Type B pancreatic cell (in vitro differentiated cells): ENCODE results near the gene RADX. TPM values are rescaled to one million over a fixed set of nuclear protein-coding genes. Genes with fewer than 3 reads are reported as not detected.
"Not testable (repeated sequence)": the region's sequence is repeated elsewhere in the genome, so short reads cannot be mapped to it uniquely, and the experiment has no call there.

Experiments
- DNase-seq: peaks from one replicate; pipeline ENCODE4 v3.0.0; 2021; ENCODE audit warnings: mixed read lengths; ENCODE audit not compliant: unreplicated experiment; ENCODE audit errors: extremely low spot score
- H3K27ac Mint-ChIP-seq: 2 replicates; pipeline ENCODE4 v1.8.0; 2021; ENCODE audit warnings: mild to moderate bottlenecking, mixed read lengths
- H3K27me3 Mint-ChIP-seq: 2 replicates; pipeline ENCODE4 v1.8.0; 2021; ENCODE audit warnings: mixed read lengths
- H3K36me3 Mint-ChIP-seq: 2 replicates; pipeline ENCODE4 v1.8.0; 2021; ENCODE audit warnings: mixed read lengths
- H3K4me1 Mint-ChIP-seq: one replicate; pipeline ENCODE4 v1.8.0; 2021; ENCODE audit warnings: mixed read lengths; ENCODE audit not compliant: unreplicated experiment
- H3K4me3 Mint-ChIP-seq: 2 replicates; pipeline ENCODE4 v1.8.0; 2021; ENCODE audit warnings: mild to moderate bottlenecking, mixed read lengths
- H3K9me3 Mint-ChIP-seq: 2 replicates; pipeline ENCODE4 v1.8.0; 2021; ENCODE audit warnings: mixed read lengths
- CTCF ChIP-seq: fragments of 200-600 bp; sonication (generic); conservative IDR thresholded peaks from 2 replicates; pipeline ENCODE4 v1.5.0; 2021; ENCODE audit warnings: antibody characterized with exemption, mild to moderate bottlenecking
- total RNA-seq: library from RNA; stranded (reverse); gene quantifications from 2 replicates; pipeline ENCODE4 v1.2.1, GENCODE V29; 2021; ENCODE audit warnings: low replicate concordance

RADX gene
- total RNA-seq, 1 donor from 2014 or later: 7.2 TPM

DNA sequence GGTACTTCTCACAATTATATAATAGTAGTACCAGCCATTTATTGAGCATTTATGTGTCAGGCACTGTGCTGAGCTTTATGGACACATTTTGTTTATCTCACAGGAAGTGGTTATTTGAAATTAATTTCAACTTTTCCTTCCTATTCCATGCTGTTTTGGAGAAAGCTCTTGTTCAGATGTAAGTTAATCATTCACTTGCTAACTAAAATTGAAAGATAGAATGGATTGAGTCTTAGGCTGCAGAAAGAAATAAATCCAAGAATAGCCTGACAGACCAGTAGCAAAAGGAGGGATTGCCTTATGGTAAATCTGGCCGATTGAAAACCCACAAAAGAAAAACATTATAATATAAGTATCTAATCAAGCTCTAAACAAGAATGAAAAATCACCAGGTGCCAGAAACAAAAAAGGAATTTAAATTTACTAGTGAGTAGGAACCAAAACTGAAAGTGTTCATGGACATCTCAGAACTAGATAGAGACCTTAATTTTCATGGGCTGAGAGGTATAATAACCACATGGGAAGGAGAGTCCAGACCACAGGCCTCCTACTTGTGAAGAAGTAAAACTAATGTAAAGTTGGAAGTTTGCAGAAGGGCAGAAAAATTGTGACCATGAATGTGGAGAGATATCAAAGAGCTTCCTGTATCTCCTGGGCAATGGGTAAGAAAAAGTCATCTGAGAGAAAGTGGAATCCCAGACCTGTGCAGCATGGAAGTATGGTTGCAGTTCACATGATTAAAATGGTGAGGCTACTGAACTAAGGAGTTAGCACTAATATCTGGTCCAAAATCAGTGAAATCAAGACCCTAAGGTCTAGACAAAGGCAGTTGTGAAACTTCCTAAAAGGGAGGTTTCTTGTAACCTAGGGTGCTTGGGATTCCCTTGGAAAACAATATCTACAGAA lies 38.0 kb downstream of the RADX start:
- H3K4me1 Mint-ChIP-seq: no peaks in the 10 kb centered on the region

GRCh38 chrX:106653625-106654024 lies 41.8 kb downstream of the RADX start:
- H3K27me3 Mint-ChIP-seq: not testable (repeated sequence)

More for the DNA sequence above, 38.0 kb downstream of the RADX start:
- DNase-seq: no peak
- no peak for TF ChIP-seq CTCF
- Mint-ChIP-seq H3K27ac (no peak overlapping the region), H3K36me3 (no peaks in the 10 kb centered on the region), H3K9me3 (no peaks in the 10 kb centered on the region), H3K27me3 (no peaks in the 10 kb centered on the region), H3K4me3 (no peak overlapping the region)

GRCh38 chrX:106670631-106671030 lies 58.9 kb downstream of the RADX start:
- no peaks in the 10 kb centered on the region for H3K4me1 Mint-ChIP-seq
- no peaks in the 10 kb centered on the region for H3K27me3 Mint-ChIP-seq
- no peak for TF ChIP-seq CTCF
- DNase-seq: no peak
- no peak overlapping the region for H3K27ac Mint-ChIP-seq
- H3K4me3 Mint-ChIP-seq: no peak overlapping the region
- H3K36me3 Mint-ChIP-seq: no peaks in the 10 kb centered on the region
- no peaks in the 10 kb centered on the region for H3K9me3 Mint-ChIP-seq

More at GRCh38 chrX:106653625-106654024, 41.8 kb downstream of the RADX start:
- H3K4me3 Mint-ChIP-seq, H3K4me1 Mint-ChIP-seq, H3K36me3 Mint-ChIP-seq, H3K9me3 Mint-ChIP-seq, H3K27ac Mint-ChIP-seq, DNase-seq: not testable (repeated sequence)

- Mint-ChIP-seq H3K9me3 (no peaks in the 10 kb centered on the region), H3K27ac (no peak overlapping the region), H3K4me1 (no peaks in the 10 kb centered on the region), H3K4me3 (no peak overlapping the region), H3K27me3 (no peaks in the 10 kb centered on the region), H3K36me3 (no peaks in the 10 kb centered on the region)
- no peak for TF ChIP-seq CTCF
- DNase-seq: no peak
Observed at GRCh38 chrX:106672527-106672926, 60.7 kb downstream of the RADX start.

- Mint-ChIP-seq H3K36me3 (no peaks in the 10 kb centered on the region), H3K27ac (no peak overlapping the region), H3K27me3 (no peaks in the 10 kb centered on the region), H3K9me3 (no peaks in the 10 kb centered on the region), H3K4me3 (no peak overlapping the region), H3K4me1 (no peaks in the 10 kb centered on the region)
- DNase-seq: no peak
- no peak for TF ChIP-seq CTCF
Observed at GRCh38 chrX:106680716-106681115, 68.9 kb downstream of the RADX start.

DNA sequence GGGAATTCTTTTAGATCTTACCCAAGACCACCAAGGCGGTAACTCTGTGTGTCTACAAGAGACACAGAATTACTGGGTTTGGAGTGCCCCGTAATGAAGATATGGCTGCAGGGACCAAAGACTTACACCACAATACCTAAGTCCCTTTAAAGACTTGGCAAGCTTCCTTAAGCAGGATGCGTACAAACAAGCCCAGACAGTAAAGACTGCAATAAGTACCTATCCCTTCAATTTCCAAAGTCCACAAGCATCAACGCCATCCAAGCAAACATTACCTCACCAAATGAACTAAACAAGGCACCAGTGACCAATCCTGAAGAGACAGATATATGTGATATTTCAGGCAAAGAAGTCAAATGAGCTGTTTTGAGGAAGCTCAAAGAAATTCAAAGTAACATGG lies 72.4 kb downstream of the RADX start:
- Mint-ChIP-seq H3K9me3 (no peaks in the 10 kb centered on the region), H3K36me3 (no peaks in the 10 kb centered on the region), H3K27ac (no peak overlapping the region)

More for the DNA sequence above, 72.4 kb downstream of the RADX start:
- Mint-ChIP-seq H3K4me1 (no peaks in the 10 kb centered on the region), H3K4me3 (no peak overlapping the region), H3K27me3 (no peaks in the 10 kb centered on the region)
- no peak for DNase-seq
- no peak for TF ChIP-seq CTCF
